ENCODE data around the gene VHLL. TPM values are rescaled to one million over a fixed set of nuclear protein-coding genes. Genes with fewer than 3 reads are reported as not detected.

Gene VHLL
- total and polyA plus RNA-seq, 2 of the 13 experiments (the other 11 are each of a cell fraction or from before 2014, with no cell fraction given): 0.24 TPM; not detected in 1

DNA sequence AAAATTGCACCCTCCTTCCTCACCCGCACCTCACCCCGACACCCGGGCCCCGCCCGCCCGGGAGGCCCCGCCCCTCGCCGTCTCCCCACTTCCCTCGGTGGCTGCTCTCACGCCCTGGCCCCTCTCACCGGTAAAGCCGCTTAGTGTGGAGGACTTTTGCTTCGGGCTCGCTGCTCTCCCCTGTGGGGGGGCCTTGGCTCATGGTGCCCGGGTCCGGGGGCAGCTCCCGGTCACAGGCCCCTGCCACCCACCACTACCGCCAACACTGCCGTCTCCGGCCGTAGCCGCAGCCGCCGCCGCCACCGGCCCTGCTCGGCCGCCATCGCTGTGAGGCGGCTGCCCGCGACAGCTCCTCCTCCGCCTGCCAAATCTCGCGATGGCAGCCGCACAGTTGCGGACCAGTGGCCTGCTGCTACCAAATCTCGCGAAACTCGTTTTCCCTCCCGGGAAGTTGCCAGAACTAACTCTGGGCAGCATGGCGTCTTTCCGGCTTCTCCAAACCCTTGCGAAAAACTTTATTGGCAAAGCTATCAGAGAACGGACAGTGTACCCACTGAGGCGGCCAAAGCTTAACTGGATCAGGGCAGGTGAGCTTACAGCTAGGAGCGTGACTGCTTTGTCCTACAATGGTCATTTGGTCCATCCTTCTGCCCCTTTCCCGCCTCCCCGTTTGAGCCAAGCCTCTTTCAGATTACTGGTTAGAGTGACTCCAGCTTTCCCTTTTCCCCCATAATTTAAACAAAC, 16.5 kb downstream of the VHLL start, which contains the start of gene SMG5 (continued):
- TF ChIP-seq, protein P1, sequence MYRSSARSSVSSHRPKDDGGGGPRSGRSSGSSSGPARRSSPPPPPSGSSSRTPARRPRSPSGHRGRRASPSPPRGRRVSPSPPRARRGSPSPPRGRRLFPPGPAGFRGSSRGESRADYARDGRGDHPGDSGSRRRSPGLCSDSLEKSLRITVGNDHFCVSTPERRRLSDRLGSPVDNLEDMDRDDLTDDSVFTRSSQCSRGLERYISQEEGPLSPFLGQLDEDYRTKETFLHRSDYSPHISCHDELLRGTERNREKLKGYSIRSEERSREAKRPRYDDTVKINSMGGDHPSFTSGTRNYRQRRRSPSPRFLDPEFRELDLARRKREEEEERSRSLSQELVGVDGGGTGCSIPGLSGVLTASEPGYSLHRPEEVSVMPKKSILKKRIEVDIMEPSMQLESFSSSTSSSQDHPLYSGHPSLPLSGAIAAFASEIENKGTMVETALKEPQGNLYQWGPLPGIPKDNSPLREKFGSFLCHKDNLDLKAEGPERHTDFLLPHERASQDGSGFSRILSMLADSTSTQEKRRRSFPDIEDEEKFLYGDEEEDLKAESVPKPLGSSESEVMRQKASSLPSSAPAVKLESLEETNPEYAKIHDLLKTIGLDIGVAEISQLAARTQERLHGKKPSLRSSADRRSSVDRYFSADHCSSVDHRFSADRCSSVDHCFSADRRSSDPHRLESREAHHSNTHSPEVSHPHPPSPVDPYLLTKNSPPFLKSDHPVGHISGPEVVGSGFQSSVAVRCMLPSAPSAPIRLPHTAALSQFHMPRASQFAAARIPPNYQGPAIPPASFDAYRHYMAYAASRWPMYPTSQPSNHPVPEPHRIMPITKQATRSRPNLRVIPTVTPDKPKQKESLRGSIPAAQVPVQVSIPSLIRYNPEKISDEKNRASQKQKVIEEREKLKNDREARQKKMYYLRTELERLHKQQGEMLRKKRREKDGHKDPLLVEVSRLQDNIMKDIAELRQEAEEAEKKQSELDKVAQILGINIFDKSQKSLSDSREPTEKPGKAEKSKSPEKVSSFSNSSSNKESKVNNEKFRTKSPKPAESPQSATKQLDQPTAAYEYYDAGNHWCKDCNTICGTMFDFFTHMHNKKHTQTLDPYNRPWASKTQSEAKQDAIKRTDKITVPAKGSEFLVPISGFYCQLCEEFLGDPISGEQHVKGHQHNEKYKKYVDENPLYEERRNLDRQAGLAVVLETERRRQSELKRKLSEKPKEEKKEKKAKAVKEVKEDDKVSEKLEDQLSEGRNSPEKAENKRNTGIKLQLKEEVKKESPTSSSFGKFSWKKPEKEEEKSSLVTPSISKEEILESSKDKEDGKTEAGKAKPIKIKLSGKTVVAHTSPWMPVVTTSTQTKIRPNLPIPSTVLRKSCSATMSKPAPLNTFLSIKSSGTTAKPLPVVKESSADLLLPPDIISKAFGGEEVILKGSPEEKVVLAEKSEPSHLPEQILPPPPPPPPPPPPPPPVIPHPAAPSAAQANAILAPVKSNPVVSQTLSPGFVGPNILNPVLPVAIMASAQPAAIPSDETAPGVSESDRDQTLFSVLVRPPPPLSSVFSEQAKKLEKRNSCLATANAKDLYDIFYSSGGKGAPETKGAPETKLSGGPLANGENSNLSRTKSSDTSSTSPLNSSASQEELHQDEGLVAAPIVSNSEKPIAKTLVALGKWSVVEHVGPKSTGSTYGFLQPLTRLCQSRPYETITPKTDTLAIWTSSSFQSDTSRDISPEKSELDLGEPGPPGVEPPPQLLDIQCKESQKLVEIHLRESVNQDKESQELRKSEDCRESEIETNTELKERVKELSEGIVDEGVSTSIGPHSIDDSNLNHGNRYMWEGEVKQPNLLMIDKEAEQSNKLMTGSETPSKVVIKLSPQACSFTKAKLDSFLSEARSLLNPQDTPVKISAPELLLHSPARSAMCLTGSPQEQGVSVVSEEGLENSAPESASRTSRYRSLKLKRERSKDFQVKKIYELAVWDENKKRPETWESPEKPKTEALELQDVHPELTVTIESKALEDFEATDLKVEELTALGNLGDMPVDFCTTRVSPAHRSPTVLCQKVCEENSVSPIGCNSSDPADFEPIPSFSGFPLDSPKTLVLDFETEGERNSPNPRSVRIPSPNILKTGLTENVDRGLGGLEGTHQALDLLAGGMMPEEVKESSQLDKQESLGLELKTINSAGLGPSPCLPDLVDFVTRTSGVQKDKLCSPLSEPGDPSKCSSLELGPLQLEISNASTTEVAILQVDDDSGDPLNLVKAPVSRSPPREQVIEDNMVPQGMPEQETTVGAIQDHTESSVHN (CRISPR knock-in tag; IDR thresholded peaks at IDR 0.05): no peak; the same call in 1 of the 2 replicates
- no peak for TF ChIP-seq ZNF234 (CRISPR knock-in tag; conservative IDR thresholded peaks at IDR 0.05)
- peak; percentile 71; the same call in 1 of the 2 replicates for TF ChIP-seq GTF3A (CRISPR knock-in tag; conservative IDR thresholded peaks at IDR 0.05)
- 0 out of 2 replicates have a peak, but pooled peaks have one; percentile 63 for TF ChIP-seq ZNF557 (CRISPR knock-in tag; IDR thresholded peaks at IDR 0.05)
- peak; percentile 73; the same call in 1 of the 2 replicates for TF ChIP-seq DNMT1 (CRISPR knock-in tag; IDR thresholded peaks at IDR 0.05)
- peak; percentile 98 for TF ChIP-seq FOXO4 (CRISPR knock-in tag; conservative IDR thresholded peaks at IDR 0.05)
- TF ChIP-seq JUND (CRISPR knock-in tag; IDR thresholded peaks at IDR 0.05): no peak
- no peak for TF ChIP-seq SMARCC2 (IDR thresholded peaks at IDR 0.05)
- TF ChIP-seq ZZZ3 (CRISPR knock-in tag; IDR thresholded peaks at IDR 0.05; ENCODE audit: borderline replicate concordance): peak; percentile 76; the same call in 1 of the 2 replicates
- TF ChIP-seq MXI1 (IDR thresholded peaks at IDR 0.05; ENCODE audit: borderline replicate concordance, low read depth, low read length): peak; percentile 93
- TF ChIP-seq IRF1 (CRISPR knock-in tag; IDR thresholded peaks at IDR 0.05; ENCODE audit: low read depth): no peak
- TF ChIP-seq MAFF (IDR thresholded peaks at IDR 0.05; ENCODE audit: low read depth, low read length): no peak
- TF ChIP-seq, protein P2, sequence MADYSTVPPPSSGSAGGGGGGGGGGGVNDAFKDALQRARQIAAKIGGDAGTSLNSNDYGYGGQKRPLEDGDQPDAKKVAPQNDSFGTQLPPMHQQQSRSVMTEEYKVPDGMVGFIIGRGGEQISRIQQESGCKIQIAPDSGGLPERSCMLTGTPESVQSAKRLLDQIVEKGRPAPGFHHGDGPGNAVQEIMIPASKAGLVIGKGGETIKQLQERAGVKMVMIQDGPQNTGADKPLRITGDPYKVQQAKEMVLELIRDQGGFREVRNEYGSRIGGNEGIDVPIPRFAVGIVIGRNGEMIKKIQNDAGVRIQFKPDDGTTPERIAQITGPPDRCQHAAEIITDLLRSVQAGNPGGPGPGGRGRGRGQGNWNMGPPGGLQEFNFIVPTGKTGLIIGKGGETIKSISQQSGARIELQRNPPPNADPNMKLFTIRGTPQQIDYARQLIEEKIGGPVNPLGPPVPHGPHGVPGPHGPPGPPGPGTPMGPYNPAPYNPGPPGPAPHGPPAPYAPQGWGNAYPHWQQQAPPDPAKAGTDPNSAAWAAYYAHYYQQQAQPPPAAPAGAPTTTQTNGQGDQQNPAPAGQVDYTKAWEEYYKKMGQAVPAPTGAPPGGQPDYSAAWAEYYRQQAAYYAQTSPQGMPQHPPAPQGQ (CRISPR knock-in tag; IDR thresholded peaks at IDR 0.05; ENCODE audit: borderline replicate concordance): peak; percentile 69; the same call in 1 of the 2 replicates
- no peak for TF ChIP-seq HDAC6 (IDR thresholded peaks at IDR 0.05; ENCODE audit: low read depth, low read length)
- peak; percentile 77; the same call in 1 of the 2 replicates for TF ChIP-seq ZNF768 (CRISPR knock-in tag; IDR thresholded peaks at IDR 0.05)
- TF ChIP-seq CREBL2 (CRISPR knock-in tag; IDR thresholded peaks at IDR 0.05; ENCODE audit: borderline replicate concordance): no peak
